ENCODE results near the gene NHLRC4. TPM values are rescaled to one million over a fixed set of nuclear protein-coding genes. Genes with fewer than 3 reads are reported as not detected.

NHLRC4 gene
- total and polyA plus RNA-seq, 2 of the 8 experiments (the other 6 are each of a cell fraction or from before 2014, with no cell fraction given) = 0.60 to 0.76 TPM

DNA sequence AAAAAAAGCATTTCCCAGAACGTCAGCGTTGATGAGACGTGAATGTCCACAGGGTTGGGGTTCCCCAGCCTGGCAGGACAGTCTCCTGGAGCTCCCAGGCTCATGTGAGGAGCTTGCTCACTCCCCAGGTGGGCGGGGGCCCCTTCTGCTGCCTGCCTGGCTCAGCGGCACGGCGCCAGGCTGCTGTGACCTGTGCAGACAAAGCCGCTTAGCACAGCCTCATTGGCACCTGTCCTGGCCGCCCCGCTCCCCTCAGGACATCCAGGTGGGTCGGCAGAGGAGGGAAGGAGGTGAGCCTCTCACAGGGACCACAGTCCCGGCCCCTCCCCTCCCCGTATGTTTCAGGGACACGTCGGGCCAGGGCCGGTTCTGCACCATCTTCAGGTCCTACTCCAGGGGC lies 51.0 kb downstream of the NHLRC4 start:
- CTCF ChIA-PET (ENCODE audit: partially characterized antibody) = interaction anchor here (1.3 to 2.5 kb wide), 2 partner anchors 10 to 18 kb away, joined by 3 to 7 read pairs; no protein-coding TSS in a partner anchor
- Histone ChIP-seq H3K79me1 (ENCODE audit: low read depth, low read length) (peaks cover 6% of the 10 kb centered on the region), H4K20me1 (replicated peaks in 1 of 2; ENCODE audit: control insufficient read depth in 1 of 2, insufficient read depth in 2 of 2, low read length in 2 of 2) (peaks cover 4 to 5% of the 10 kb centered on the region in 2 experiments)

More for the DNA sequence above, 51.0 kb downstream of the NHLRC4 start:
- H3K4me3 ChIP-seq (ENCODE audit: extremely low read depth in 1 of 4, insufficient read depth in 2 of 4, low read depth in 3 of 4, low read length in 4 of 4) = no peak overlapping the region
- no peak overlapping the region for H3K18ac ChIP-seq (ENCODE audit: extremely low read depth, low read length)
- DNase-seq (ENCODE audit: low read depth in 1 of 2, low spot score in 2 of 2) = no peak
- H3K79me2 ChIP-seq (ENCODE audit: control insufficient read depth in 1 of 2, insufficient read depth in 2 of 2, low read length in 2 of 2) = no peaks in the 10 kb centered on the region
- H3K27ac ChIP-seq (ENCODE audit: low read depth, low read length) = no peak overlapping the region
- H4K5ac ChIP-seq (ENCODE audit: insufficient read length, low read depth, low read length) = no peak overlapping the region
- H3K4me1 ChIP-seq (replicated peaks in 1 of 4; ENCODE audit: control insufficient read depth in 3 of 4, insufficient read depth in 4 of 4, low read length in 3 of 4) = peaks cover 0 to 10% (median 4%) of the 10 kb centered on the region in 4 experiments; a peak in 5 of 7 replicates
- no peak for TF ChIP-seq MAFK (IDR thresholded peaks at IDR 0.05; ENCODE audit: low read depth, low read length)
- no peak for TF ChIP-seq SUZ12 (IDR thresholded peaks at IDR 0.05; ENCODE audit: low read length)
- TF ChIP-seq SIX5 (IDR thresholded peaks at IDR 0.05; ENCODE audit: low read depth, low read length) = no peak
- TF ChIP-seq CHD1 (IDR thresholded peaks at IDR 0.05; ENCODE audit: low read depth, low read length) = no peak
- no peak overlapping the region for H3K14ac ChIP-seq (ENCODE audit: insufficient read length)
- no peak overlapping the region for H2BK120ac ChIP-seq (replicated peaks; ENCODE audit: low read depth, low read length)
- no peak overlapping the region for H2BK20ac ChIP-seq (ENCODE audit: low read length)
- H3K4me2 ChIP-seq (ENCODE audit: insufficient read depth in 1 of 2, low read depth in 2 of 2, low read length in 2 of 2) = no peak overlapping the region
- WGBS, 2 experiments (ENCODE audit: extremely low coverage in 1 of 2, insufficient coverage in 1 of 2, insufficient read length in 1 of 2, insufficient replicate concordance in 2 of 2, low coverage in 1 of 2, low lambda C conversion rate in 2 of 2, missing lambda C conversion rate in 1 of 2) = 92% methylated on average over 16 of the region's 16 CpGs; no CpG with 5 or more reads in 1 of the 2 experiments
- H3K23me2 ChIP-seq (ENCODE audit: low read depth, low read length) = no peaks in the 10 kb centered on the region
- H3K4ac ChIP-seq (replicated peaks; ENCODE audit: insufficient read length, low read depth, low read length) = no peak overlapping the region
- H2BK15ac ChIP-seq (ENCODE audit: low read length) = no peak overlapping the region
- H4K8ac ChIP-seq (ENCODE audit: extremely low read depth, insufficient read depth, low read length) = no peak overlapping the region; the same call in 1 of the 2 replicates
- FAIRE-seq = no peak
- no peaks in the 10 kb centered on the region for H3K27me3 ChIP-seq (replicated peaks in 1 of 4; ENCODE audit: control insufficient read depth in 3 of 4, extremely low read depth in 1 of 4, insufficient read depth in 3 of 4, low read length in 3 of 4)
- no peak overlapping the region for H3K9ac ChIP-seq (replicated peaks in 1 of 4; ENCODE audit: extremely low read depth in 1 of 4, low read depth in 3 of 4, low read length in 3 of 4)
- H2BK12ac ChIP-seq (ENCODE audit: low read depth, low read length) = no peak overlapping the region
- POLR2A ChIA-PET (ENCODE audit: partially characterized antibody) = no interaction called here
- no peak overlapping the region for H2BK5ac ChIP-seq (ENCODE audit: low read depth, low read length)
- no peak overlapping the region for H2AFZ ChIP-seq (ENCODE audit: low read length)
- H4K91ac ChIP-seq (replicated peaks; ENCODE audit: insufficient read length, low read length) = no peak overlapping the region
- H3K23ac ChIP-seq (ENCODE audit: insufficient read length) = no peak overlapping the region
- no peak overlapping the region for H2AK5ac ChIP-seq (ENCODE audit: low read depth, low read length)
- H3K9me3 ChIP-seq (ENCODE audit: insufficient read depth in 2 of 2, low read depth in 1 of 2, low read length in 1 of 2) = no peaks in the 10 kb centered on the region
- no peaks in the 10 kb centered on the region; a peak in 1 of 8 replicates for H3K36me3 ChIP-seq (ENCODE audit: control insufficient read depth in 2 of 4, insufficient read depth in 4 of 4, low read length in 3 of 4)
- no peak overlapping the region for H3K56ac ChIP-seq (replicated peaks; ENCODE audit: insufficient read length, low read depth, low read length)

Small RNA genes within 50 kb of the gene (microRNA-seq; reads per million reads assigned to microRNA genes)
- 2.4 to 2.8 reads per million in 2 experiments for gene MIR3176 (ENCODE audit: borderline microRNAs expressed in 2 of 2, borderline number of aligned reads in 2 of 2, borderline replicate concordance in 1 of 2)
- gene MIR5587 (ENCODE audit: borderline microRNAs expressed in 2 of 2, borderline number of aligned reads in 2 of 2, borderline replicate concordance in 1 of 2) = 0 to 0.81 reads per million in 2 experiments

Small RNA genes within 50 kb of the gene (small RNA-seq; reads per million reads assigned to genes)
- gene MIR3176 (ENCODE audit: insufficient read depth) (68.2 reads per million, percentile 97 among the genes with 10 or more reads in this experiment), gene MIR5587 (ENCODE audit: insufficient read depth) (4.3 reads per million, percentile 55 among the genes with 10 or more reads in this experiment), gene Z98883.1 (ENCODE audit: insufficient read depth) (not detected)

Other genes starting within 250 kb of the NHLRC4 start
- gene AXIN1, start 214.3 kb upstream of the NHLRC4 start, total RNA-seq (2021; fragmentation: NEBNext Ultra II Directional; extraction: Animal tissue kit (Norgen Biotek cat#: 25700)) = 41.9 and 43.2 TPM in 2 replicates
- gene AXIN1, start 214.3 kb upstream of the NHLRC4 start, polyA plus RNA-seq (2011; rRNA removed) = 12.5 and 26.7 TPM in 2 replicates
- gene MRPL28, start 196.5 kb upstream of the NHLRC4 start, total RNA-seq (2021; fragmentation: NEBNext Ultra II Directional; extraction: Animal tissue kit (Norgen Biotek cat#: 25700)) = 88.9 and 95.7 TPM in 2 replicates
- gene MRPL28, start 196.5 kb upstream of the NHLRC4 start, polyA plus RNA-seq (2011; rRNA removed) = 188 and 257 TPM in 2 replicates
- gene PGAP6, start 185.0 kb upstream of the NHLRC4 start, total RNA-seq (2021; fragmentation: NEBNext Ultra II Directional; extraction: Animal tissue kit (Norgen Biotek cat#: 25700)) = 86.8 and 92.9 TPM in 2 replicates
- gene PGAP6, start 185.0 kb upstream of the NHLRC4 start, polyA plus RNA-seq (2011; rRNA removed) = 364 and 441 TPM in 2 replicates
- 408 and 418 TPM in 2 replicates for gene NME4, start 169.8 kb upstream of the NHLRC4 start, total RNA-seq (2021; fragmentation: NEBNext Ultra II Directional; extraction: Animal tissue kit (Norgen Biotek cat#: 25700))
- gene NME4, start 169.8 kb upstream of the NHLRC4 start, polyA plus RNA-seq (2011; rRNA removed) = 863 and 1,107 TPM in 2 replicates
- gene DECR2, start 165.1 kb upstream of the NHLRC4 start, total RNA-seq (2021; fragmentation: NEBNext Ultra II Directional; extraction: Animal tissue kit (Norgen Biotek cat#: 25700)) = 28.2 and 30.6 TPM in 2 replicates
- gene DECR2, start 165.1 kb upstream of the NHLRC4 start, polyA plus RNA-seq (2011; rRNA removed) = 39.9 and 58.5 TPM in 2 replicates
- 32.4 and 35.2 TPM in 2 replicates for gene RAB11FIP3, start 141.4 kb upstream of the NHLRC4 start, total RNA-seq (2021; fragmentation: NEBNext Ultra II Directional; extraction: Animal tissue kit (Norgen Biotek cat#: 25700))
- 9.3 and 16.6 TPM in 2 replicates for gene RAB11FIP3, start 141.4 kb upstream of the NHLRC4 start, polyA plus RNA-seq (2011; rRNA removed)
- gene CAPN15, start 39.3 kb upstream of the NHLRC4 start, total RNA-seq (2021; fragmentation: NEBNext Ultra II Directional; extraction: Animal tissue kit (Norgen Biotek cat#: 25700)) = 74.6 and 76.9 TPM in 2 replicates
- gene CAPN15, start 39.3 kb upstream of the NHLRC4 start, polyA plus RNA-seq (2011; rRNA removed) = 38.9 and 68.4 TPM in 2 replicates
- 0.50 and 0.61 TPM in 2 replicates for gene PRR35, start 6.6 kb upstream of the NHLRC4 start, total RNA-seq (2021; fragmentation: NEBNext Ultra II Directional; extraction: Animal tissue kit (Norgen Biotek cat#: 25700))
- 0.38 and 0.52 TPM in 2 replicates for gene PRR35, start 6.6 kb upstream of the NHLRC4 start, polyA plus RNA-seq (2011; rRNA removed)
- 34.2 and 36.0 TPM in 2 replicates for gene PIGQ, start 3.0 kb downstream of the NHLRC4 start, total RNA-seq (2021; fragmentation: NEBNext Ultra II Directional; extraction: Animal tissue kit (Norgen Biotek cat#: 25700))
- gene PIGQ, start 3.0 kb downstream of the NHLRC4 start, polyA plus RNA-seq (2011; rRNA removed) = 49.2 and 80.4 TPM in 2 replicates
- 15.6 and 17.8 TPM in 2 replicates for gene RAB40C, start 23.1 kb downstream of the NHLRC4 start, total RNA-seq (2021; fragmentation: NEBNext Ultra II Directional; extraction: Animal tissue kit (Norgen Biotek cat#: 25700))
- 13.9 and 18.6 TPM in 2 replicates for gene RAB40C, start 23.1 kb downstream of the NHLRC4 start, polyA plus RNA-seq (2011; rRNA removed)
- 10.2 and 11.4 TPM in 2 replicates for gene WFIKKN1, start 64.0 kb downstream of the NHLRC4 start, total RNA-seq (2021; fragmentation: NEBNext Ultra II Directional; extraction: Animal tissue kit (Norgen Biotek cat#: 25700))
- 15.8 and 28.4 TPM in 2 replicates for gene WFIKKN1, start 64.0 kb downstream of the NHLRC4 start, polyA plus RNA-seq (2011; rRNA removed)
- gene METTL26, start 69.3 kb downstream of the NHLRC4 start, total RNA-seq (2021; fragmentation: NEBNext Ultra II Directional; extraction: Animal tissue kit (Norgen Biotek cat#: 25700)) = 100 and 108 TPM in 2 replicates
- 186 and 203 TPM in 2 replicates for gene METTL26, start 69.3 kb downstream of the NHLRC4 start, polyA plus RNA-seq (2011; rRNA removed)
- 45.4 and 45.7 TPM in 2 replicates for gene MCRIP2, start 74.8 kb downstream of the NHLRC4 start, total RNA-seq (2021; fragmentation: NEBNext Ultra II Directional; extraction: Animal tissue kit (Norgen Biotek cat#: 25700))
- gene MCRIP2, start 74.8 kb downstream of the NHLRC4 start, polyA plus RNA-seq (2011; rRNA removed) = 75.5 and 102 TPM in 2 replicates
- gene WDR90, start 82.4 kb downstream of the NHLRC4 start, total RNA-seq (2021; fragmentation: NEBNext Ultra II Directional; extraction: Animal tissue kit (Norgen Biotek cat#: 25700)) = 44.4 and 47.2 TPM in 2 replicates
- 24.0 and 38.1 TPM in 2 replicates for gene WDR90, start 82.4 kb downstream of the NHLRC4 start, polyA plus RNA-seq (2011; rRNA removed)
- 149 and 162 TPM in 2 replicates for gene RHOT2, start 101.1 kb downstream of the NHLRC4 start, total RNA-seq (2021; fragmentation: NEBNext Ultra II Directional; extraction: Animal tissue kit (Norgen Biotek cat#: 25700))
- 194 and 320 TPM in 2 replicates for gene RHOT2, start 101.1 kb downstream of the NHLRC4 start, polyA plus RNA-seq (2011; rRNA removed)
- gene RHBDL1, start 108.7 kb downstream of the NHLRC4 start, total RNA-seq (2021; fragmentation: NEBNext Ultra II Directional; extraction: Animal tissue kit (Norgen Biotek cat#: 25700)) = 4.0 TPM in 2 replicates
- gene RHBDL1, start 108.7 kb downstream of the NHLRC4 start, polyA plus RNA-seq (2011; rRNA removed) = 8.1 and 14.0 TPM in 2 replicates
- 87.3 and 89.9 TPM in 2 replicates for gene STUB1, start 113.4 kb downstream of the NHLRC4 start, total RNA-seq (2021; fragmentation: NEBNext Ultra II Directional; extraction: Animal tissue kit (Norgen Biotek cat#: 25700))
- gene STUB1, start 113.4 kb downstream of the NHLRC4 start, polyA plus RNA-seq (2011; rRNA removed) = 103 and 151 TPM in 2 replicates
- 46.4 and 49.0 TPM in 2 replicates for gene JMJD8, start 117.3 kb downstream of the NHLRC4 start, total RNA-seq (2021; fragmentation: NEBNext Ultra II Directional; extraction: Animal tissue kit (Norgen Biotek cat#: 25700))
- 87.4 and 127 TPM in 2 replicates for gene JMJD8, start 117.3 kb downstream of the NHLRC4 start, polyA plus RNA-seq (2011; rRNA removed)
- 17.7 and 21.1 TPM in 2 replicates for gene WDR24, start 123.4 kb downstream of the NHLRC4 start, total RNA-seq (2021; fragmentation: NEBNext Ultra II Directional; extraction: Animal tissue kit (Norgen Biotek cat#: 25700))
- gene WDR24, start 123.4 kb downstream of the NHLRC4 start, polyA plus RNA-seq (2011; rRNA removed) = 15.1 and 26.0 TPM in 2 replicates
- 10.3 and 12.5 TPM in 2 replicates for gene FBXL16, start 138.8 kb downstream of the NHLRC4 start, total RNA-seq (2021; fragmentation: NEBNext Ultra II Directional; extraction: Animal tissue kit (Norgen Biotek cat#: 25700))
- 12.8 and 21.9 TPM in 2 replicates for gene FBXL16, start 138.8 kb downstream of the NHLRC4 start, polyA plus RNA-seq (2011; rRNA removed)
- 18.7 and 19.1 TPM in 2 replicates for gene METRN, start 148.1 kb downstream of the NHLRC4 start, total RNA-seq (2021; fragmentation: NEBNext Ultra II Directional; extraction: Animal tissue kit (Norgen Biotek cat#: 25700))
- 25.8 and 43.4 TPM in 2 replicates for gene METRN, start 148.1 kb downstream of the NHLRC4 start, polyA plus RNA-seq (2011; rRNA removed)
- gene ANTKMT, start 154.1 kb downstream of the NHLRC4 start, total RNA-seq (2021; fragmentation: NEBNext Ultra II Directional; extraction: Animal tissue kit (Norgen Biotek cat#: 25700)) = 26.5 and 31.8 TPM in 2 replicates
- 26.6 and 50.3 TPM in 2 replicates for gene ANTKMT, start 154.1 kb downstream of the NHLRC4 start, polyA plus RNA-seq (2011; rRNA removed)
- 8.2 and 8.5 TPM in 2 replicates for gene CCDC78, start 159.4 kb downstream of the NHLRC4 start, total RNA-seq (2021; fragmentation: NEBNext Ultra II Directional; extraction: Animal tissue kit (Norgen Biotek cat#: 25700))
- gene CCDC78, start 159.4 kb downstream of the NHLRC4 start, polyA plus RNA-seq (2011; rRNA removed) = 7.1 and 10.9 TPM in 2 replicates
- 23.1 and 26.6 TPM in 2 replicates for gene HAGHL, start 160.1 kb downstream of the NHLRC4 start, total RNA-seq (2021; fragmentation: NEBNext Ultra II Directional; extraction: Animal tissue kit (Norgen Biotek cat#: 25700))
- gene HAGHL, start 160.1 kb downstream of the NHLRC4 start, polyA plus RNA-seq (2011; rRNA removed) = 26.9 and 41.5 TPM in 2 replicates
- 20.4 and 21.0 TPM in 2 replicates for gene CIAO3, start 174.0 kb downstream of the NHLRC4 start, total RNA-seq (2021; fragmentation: NEBNext Ultra II Directional; extraction: Animal tissue kit (Norgen Biotek cat#: 25700))
- 20.0 and 29.6 TPM in 2 replicates for gene CIAO3, start 174.0 kb downstream of the NHLRC4 start, polyA plus RNA-seq (2011; rRNA removed)
- 0.28 TPM in 1 of 2 replicates, not detected in the other for gene MSLN, start 193.7 kb downstream of the NHLRC4 start, total RNA-seq (2021; fragmentation: NEBNext Ultra II Directional; extraction: Animal tissue kit (Norgen Biotek cat#: 25700))
- gene MSLN, start 193.7 kb downstream of the NHLRC4 start, polyA plus RNA-seq (2011; rRNA removed) = 0.31 and 0.50 TPM in 2 replicates
- 32.2 and 32.7 TPM in 2 replicates for gene RPUSD1, start 221.4 kb downstream of the NHLRC4 start, total RNA-seq (2021; fragmentation: NEBNext Ultra II Directional; extraction: Animal tissue kit (Norgen Biotek cat#: 25700))
- 61.8 and 81.8 TPM in 2 replicates for gene RPUSD1, start 221.4 kb downstream of the NHLRC4 start, polyA plus RNA-seq (2011; rRNA removed)
- gene CHTF18, start 221.6 kb downstream of the NHLRC4 start, total RNA-seq (2021; fragmentation: NEBNext Ultra II Directional; extraction: Animal tissue kit (Norgen Biotek cat#: 25700)) = 98.3 and 104 TPM in 2 replicates
- gene CHTF18, start 221.6 kb downstream of the NHLRC4 start, polyA plus RNA-seq (2011; rRNA removed) = 75.3 and 156 TPM in 2 replicates
- gene GNG13, start 233.7 kb downstream of the NHLRC4 start, total RNA-seq (2021; fragmentation: NEBNext Ultra II Directional; extraction: Animal tissue kit (Norgen Biotek cat#: 25700)) = not detected in 2 replicates
- gene GNG13, start 233.7 kb downstream of the NHLRC4 start, polyA plus RNA-seq (2011; rRNA removed) = not detected in 2 replicates

Measured in H1 (cell line).